Measurements from ENCODE around the gene HERPUD2. TPM values are rescaled to one million over a fixed set of nuclear protein-coding genes. Genes with fewer than 3 reads are reported as not detected.

Gene HERPUD2
- total RNA-seq, 1 donor from 2014 or later, result 36.1 TPM

DNA sequence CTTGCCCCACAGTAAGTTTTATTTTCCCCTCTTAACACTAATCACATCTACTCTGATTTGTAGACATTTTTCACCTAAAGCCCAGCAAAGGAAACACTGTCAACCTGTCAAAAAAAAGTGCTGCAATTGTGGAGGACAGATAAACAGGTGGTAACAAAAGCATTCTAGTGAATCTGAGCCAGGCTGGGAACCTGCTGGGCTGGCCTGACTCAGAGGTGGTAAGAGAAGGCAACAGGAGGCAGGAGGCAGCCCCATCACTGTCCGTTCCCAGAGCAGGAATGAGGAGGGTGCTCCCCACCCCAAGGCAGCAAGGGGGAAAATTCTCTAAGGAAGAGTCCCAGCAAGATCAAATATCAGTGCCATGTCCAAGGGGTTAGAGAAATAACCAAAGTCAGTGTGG, 19.5 kb upstream of the HERPUD2 start:
- TF ChIP-seq, protein P1, sequence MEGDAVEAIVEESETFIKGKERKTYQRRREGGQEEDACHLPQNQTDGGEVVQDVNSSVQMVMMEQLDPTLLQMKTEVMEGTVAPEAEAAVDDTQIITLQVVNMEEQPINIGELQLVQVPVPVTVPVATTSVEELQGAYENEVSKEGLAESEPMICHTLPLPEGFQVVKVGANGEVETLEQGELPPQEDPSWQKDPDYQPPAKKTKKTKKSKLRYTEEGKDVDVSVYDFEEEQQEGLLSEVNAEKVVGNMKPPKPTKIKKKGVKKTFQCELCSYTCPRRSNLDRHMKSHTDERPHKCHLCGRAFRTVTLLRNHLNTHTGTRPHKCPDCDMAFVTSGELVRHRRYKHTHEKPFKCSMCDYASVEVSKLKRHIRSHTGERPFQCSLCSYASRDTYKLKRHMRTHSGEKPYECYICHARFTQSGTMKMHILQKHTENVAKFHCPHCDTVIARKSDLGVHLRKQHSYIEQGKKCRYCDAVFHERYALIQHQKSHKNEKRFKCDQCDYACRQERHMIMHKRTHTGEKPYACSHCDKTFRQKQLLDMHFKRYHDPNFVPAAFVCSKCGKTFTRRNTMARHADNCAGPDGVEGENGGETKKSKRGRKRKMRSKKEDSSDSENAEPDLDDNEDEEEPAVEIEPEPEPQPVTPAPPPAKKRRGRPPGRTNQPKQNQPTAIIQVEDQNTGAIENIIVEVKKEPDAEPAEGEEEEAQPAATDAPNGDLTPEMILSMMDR (IDR thresholded peaks at IDR 0.05; ENCODE audit: insufficient read depth, low read length, severe bottlenecking), result no peak
- no peak for FAIRE-seq
- Histone ChIP-seq H3K4me3 (ENCODE audit: low read depth, low read length) (no peak overlapping the region), H3K36me3 (ENCODE audit: control insufficient read depth, insufficient read depth, low read length) (no peaks in the 10 kb centered on the region), H3K27me3 (ENCODE audit: control insufficient read depth, insufficient read depth, low read length) (no peaks in the 10 kb centered on the region)
- no peak for DNase-seq (ENCODE audit: low read depth)

DNA sequence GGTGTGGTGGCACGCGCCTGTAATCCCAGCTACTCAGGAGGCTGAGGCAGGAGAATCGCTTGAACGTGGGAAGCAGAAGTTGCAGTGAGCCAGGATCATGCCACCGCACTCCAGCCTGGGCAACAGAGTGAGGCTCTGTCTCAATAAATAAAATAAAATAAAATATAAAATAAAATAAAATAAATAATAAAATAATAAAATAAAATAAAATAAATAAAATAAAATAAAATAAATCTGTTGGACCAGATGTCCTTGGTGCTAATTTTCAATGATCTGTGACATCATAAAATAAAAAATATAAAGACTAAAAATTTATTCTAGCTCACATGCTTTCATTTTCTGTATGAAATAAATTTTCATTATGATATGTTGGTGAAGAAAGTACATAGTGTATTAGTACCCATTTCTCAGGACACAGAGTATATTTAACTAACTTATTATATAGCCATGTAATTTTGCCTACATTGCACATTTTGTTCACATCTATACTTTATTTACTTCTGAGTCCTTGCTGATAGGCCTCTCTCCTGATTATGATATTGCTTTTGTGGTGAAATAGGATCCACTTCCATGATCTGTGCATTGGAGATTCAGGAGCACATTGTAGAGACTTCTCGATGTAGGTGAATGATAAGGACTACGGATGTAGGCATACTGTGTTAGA, 17.8 kb upstream of the HERPUD2 start:
- H3K36me3 ChIP-seq (ENCODE audit: control insufficient read depth, insufficient read depth, low read length), result no peaks in the 10 kb centered on the region
- no peak overlapping the region for H3K4me3 ChIP-seq (ENCODE audit: low read depth, low read length)
- H3K27me3 ChIP-seq (ENCODE audit: control insufficient read depth, insufficient read depth, low read length), result no peaks in the 10 kb centered on the region
- no peak for FAIRE-seq
- no peak for DNase-seq (ENCODE audit: low read depth)
- TF ChIP-seq, protein P1 (IDR thresholded peaks at IDR 0.05; ENCODE audit: insufficient read depth, low read length, severe bottlenecking), result no peak

DNA sequence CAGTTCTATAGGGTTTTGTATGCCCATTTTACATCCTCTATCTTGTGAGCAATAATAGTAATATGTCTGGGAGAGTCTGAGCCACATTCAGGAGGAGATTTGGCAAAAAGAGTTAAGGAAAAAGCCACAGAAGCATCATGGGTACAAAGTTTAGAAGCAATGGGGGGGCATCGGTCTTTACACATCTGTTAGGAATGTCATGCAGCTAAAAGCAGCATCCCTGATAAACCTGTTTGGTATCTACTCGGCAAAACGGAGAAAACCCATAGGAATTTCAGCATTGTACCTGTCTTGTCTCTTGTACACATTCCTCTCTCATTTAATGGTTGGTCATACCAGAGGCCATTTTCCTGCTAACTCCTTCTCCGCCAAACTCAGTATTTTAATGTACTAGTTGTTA, 12.5 kb upstream of the HERPUD2 start:
- Histone ChIP-seq H3K4me3 (ENCODE audit: low read depth, low read length) (no peak overlapping the region), H3K27me3 (ENCODE audit: control insufficient read depth, insufficient read depth, low read length) (no peaks in the 10 kb centered on the region), H3K36me3 (ENCODE audit: control insufficient read depth, insufficient read depth, low read length) (no peaks in the 10 kb centered on the region)
- TF ChIP-seq, protein P1 (IDR thresholded peaks at IDR 0.05; ENCODE audit: insufficient read depth, low read length, severe bottlenecking), result no peak
- FAIRE-seq (no peak), DNase-seq (ENCODE audit: low read depth) (no peak)

DNA sequence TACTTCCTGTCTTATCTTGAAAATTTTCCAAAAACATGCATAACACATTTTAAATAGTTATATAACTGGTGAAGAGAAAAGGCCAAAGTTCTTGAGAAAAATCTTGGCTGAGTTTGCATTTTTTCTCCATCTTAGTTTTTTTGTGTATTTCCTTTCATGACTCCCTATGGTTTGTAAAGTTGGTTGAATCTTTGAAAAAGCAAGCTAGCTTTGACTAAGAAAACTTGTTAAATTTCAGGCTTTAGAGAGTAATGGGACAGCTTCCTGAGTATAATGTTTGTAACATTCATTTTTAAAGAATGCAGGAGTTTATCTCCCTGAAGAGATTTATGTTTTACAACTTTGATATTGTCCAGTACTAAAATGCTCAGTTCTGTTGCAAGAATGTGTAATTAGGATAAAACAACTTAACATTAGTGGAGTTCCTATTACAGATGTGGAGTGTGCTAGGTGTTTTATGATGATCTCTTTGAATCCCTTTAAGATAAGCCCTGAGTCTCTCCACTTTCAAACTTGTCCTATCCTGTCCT, 11.1 kb upstream of the HERPUD2 start:
- no peak for FAIRE-seq
- Histone ChIP-seq H3K27me3 (ENCODE audit: control insufficient read depth, insufficient read depth, low read length) (no peaks in the 10 kb centered on the region), H3K4me3 (ENCODE audit: low read depth, low read length) (no peak overlapping the region), H3K36me3 (ENCODE audit: control insufficient read depth, insufficient read depth, low read length) (no peaks in the 10 kb centered on the region)
- no peak for DNase-seq (ENCODE audit: low read depth)
- TF ChIP-seq, protein P1 (IDR thresholded peaks at IDR 0.05; ENCODE audit: insufficient read depth, low read length, severe bottlenecking), result no peak

DNA sequence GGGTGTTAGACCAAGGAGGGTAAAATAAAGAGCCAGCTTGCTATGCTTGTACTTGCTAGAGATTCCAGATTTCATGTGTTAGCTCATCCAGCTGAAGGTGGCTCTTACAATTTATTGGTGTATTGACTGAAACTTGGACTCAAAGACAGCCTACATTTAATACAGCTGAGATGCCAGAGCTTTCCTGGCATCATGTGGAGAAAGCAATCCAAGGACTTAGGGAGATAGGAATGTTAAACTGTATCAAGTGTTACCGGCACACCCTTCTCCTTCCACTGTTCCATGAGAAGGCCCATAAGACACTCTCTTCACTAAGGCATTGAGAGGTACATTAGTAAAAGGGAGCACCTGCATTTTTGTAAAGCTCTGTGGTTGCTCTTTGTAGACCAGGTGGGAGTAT, 9.3 kb upstream of the HERPUD2 start:
- DNase-seq (ENCODE audit: low read depth), result no peak
- no peak for FAIRE-seq
- Histone ChIP-seq H3K36me3 (ENCODE audit: control insufficient read depth, insufficient read depth, low read length) (no peaks in the 10 kb centered on the region), H3K27me3 (ENCODE audit: control insufficient read depth, insufficient read depth, low read length) (no peaks in the 10 kb centered on the region), H3K4me3 (ENCODE audit: low read depth, low read length) (no peak overlapping the region)
- TF ChIP-seq, protein P1 (IDR thresholded peaks at IDR 0.05; ENCODE audit: insufficient read depth, low read length, severe bottlenecking), result no peak

DNA sequence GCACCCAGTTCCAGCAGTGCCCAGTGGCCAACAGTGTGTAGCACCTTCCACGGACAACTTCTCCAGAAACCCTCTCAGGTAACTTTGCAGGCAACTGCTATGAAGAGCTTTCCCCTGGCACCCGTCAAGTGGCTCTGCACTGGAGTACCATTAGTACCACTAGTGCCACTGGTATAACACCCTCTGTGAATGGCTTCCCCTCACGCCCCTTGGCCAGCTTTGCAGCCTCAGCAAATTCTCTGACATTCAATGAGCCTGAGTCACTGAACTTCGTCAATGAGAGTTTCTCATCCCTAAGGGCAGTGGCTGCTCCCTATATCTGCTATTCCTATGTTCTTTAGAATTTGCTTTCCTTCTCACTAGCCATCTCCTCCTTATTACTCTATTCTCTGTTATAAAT, 7.6 kb upstream of the HERPUD2 start:
- Histone ChIP-seq H3K36me3 (ENCODE audit: control insufficient read depth, insufficient read depth, low read length) (no peaks in the 10 kb centered on the region), H3K4me3 (ENCODE audit: low read depth, low read length) (no peak overlapping the region), H3K27me3 (ENCODE audit: control insufficient read depth, insufficient read depth, low read length) (no peaks in the 10 kb centered on the region)
- DNase-seq (ENCODE audit: low read depth) (no peak), FAIRE-seq (no peak)
- TF ChIP-seq, protein P1 (IDR thresholded peaks at IDR 0.05; ENCODE audit: insufficient read depth, low read length, severe bottlenecking), result no peak

All from bronchial epithelial cell (primary cell).